Stimulated activated CD4-positive, alpha-beta T cell treated with anti-CD3 and anti-CD28 coated beads, Interleukin-4, amount 100 ng/mL, for 1 hour (primary cell): ENCODE data around the gene GPR162.

Source experiments
- DNase-seq: peaks from one replicate; pipeline ENCODE4 v3.0.0-alpha.2; 2020

The GPR162 gene

GRCh38 chr12:6821591-6822425 is at the start of gene GPR162:
Gene GPR162 (plus strand): TSS chr12:6821821. CDS start chr12:6823899, 2,078 bp downstream.
- DNase-seq = no peak

- peak; percentile 60 for DNase-seq
Measured at GRCh38 chr12:6772331-6772695, 49.3 kb upstream of the GPR162 start, which contains the start of gene LAG3. Gene LAG3 (plus strand): TSS chr12:6772520. CDS start chr12:6772853, 333 bp downstream.

GRCh38 chr12:6772726-6773589 is 48.7 kb upstream of the GPR162 start:
- DNase-seq = no peak

- peak; percentile 44 for DNase-seq
Measured at GRCh38 chr12:6773590-6774351, 47.9 kb upstream of the GPR162 start.

GRCh38 chr12:6774499-6775062 is 47.0 kb upstream of the GPR162 start:
- DNase-seq = no peak

GRCh38 chr12:6775185-6776174 is 46.1 kb upstream of the GPR162 start:
- no peak for DNase-seq

- DNase-seq = no peak
Measured at GRCh38 chr12:6777386-6777785, 44.2 kb upstream of the GPR162 start.

GRCh38 chr12:6778217-6778573 is 43.4 kb upstream of the GPR162 start:
- no peak for DNase-seq

GRCh38 chr12:6778574-6779550 is 42.8 kb upstream of the GPR162 start:
- DNase-seq = peak; percentile 86

GRCh38 chr12:6779708-6780432 is 41.8 kb upstream of the GPR162 start:
- DNase-seq = no peak

- DNase-seq = no peak
Measured at GRCh38 chr12:6780573-6780972, 41.0 kb upstream of the GPR162 start.

GRCh38 chr12:6782119-6782518 is 39.5 kb upstream of the GPR162 start:
- no peak for DNase-seq

GRCh38 chr12:6782850-6783566 is 38.6 kb upstream of the GPR162 start:
- DNase-seq = no peak

GRCh38 chr12:6783828-6784227 is 37.8 kb upstream of the GPR162 start:
- DNase-seq = no peak

- no peak for DNase-seq
Measured at GRCh38 chr12:6784296-6784695, 37.3 kb upstream of the GPR162 start.

GRCh38 chr12:6784761-6785160 is 36.9 kb upstream of the GPR162 start:
- DNase-seq = no peak

- no peak for DNase-seq
Measured at GRCh38 chr12:6786416-6787094, 35.1 kb upstream of the GPR162 start.

GRCh38 chr12:6787309-6787708 is 34.3 kb upstream of the GPR162 start:
- no peak for DNase-seq
